HG03064 (cell line): ENCODE results near the gene PRKCD.

Experiments used
- ATAC-seq: cut with Tn5 transposase; IDR thresholded peaks from one replicate; pipeline ENCODE4 v1.9.1; 2021; ENCODE audit warnings: low read depth; ENCODE audit not compliant: unreplicated experiment

Gene PRKCD

GRCh38 chr3:53188136-53188685 lies 27.2 kb downstream of the PRKCD start:
- ATAC-seq, result no peak

GRCh38 chr3:53188720-53189119 lies 27.7 kb downstream of the PRKCD start:
- ATAC-seq, result no peak

- no peak for ATAC-seq
Measured at GRCh38 chr3:53189276-53189675, 28.3 kb downstream of the PRKCD start.

- no peak for ATAC-seq
Measured at GRCh38 chr3:53190659-53191058, 29.6 kb downstream of the PRKCD start.

- no peak for ATAC-seq
Measured at GRCh38 chr3:53191836-53192480, 30.9 kb downstream of the PRKCD start.

- peak; percentile 41 for ATAC-seq
Measured at GRCh38 chr3:53192608-53193007, 31.6 kb downstream of the PRKCD start.

- no peak for ATAC-seq
Measured at GRCh38 chr3:53193466-53194209, 32.6 kb downstream of the PRKCD start.

- no peak for ATAC-seq
Measured at GRCh38 chr3:53194210-53195065, 33.4 kb downstream of the PRKCD start.

GRCh38 chr3:53195066-53195450 lies 34.0 kb downstream of the PRKCD start:
- ATAC-seq, result no peak

GRCh38 chr3:53195602-53196574 lies 34.9 kb downstream of the PRKCD start:
- no peak for ATAC-seq

- ATAC-seq, result no peak
Measured at GRCh38 chr3:53196575-53197407, 35.8 kb downstream of the PRKCD start.

GRCh38 chr3:53198256-53198977 lies 37.4 kb downstream of the PRKCD start:
- ATAC-seq, result no peak

GRCh38 chr3:53198996-53199395 lies 38.0 kb downstream of the PRKCD start:
- ATAC-seq, result no peak

- ATAC-seq, result no peak
Measured at GRCh38 chr3:53199834-53200233, 38.8 kb downstream of the PRKCD start.

- ATAC-seq, result no peak
Measured at GRCh38 chr3:53200501-53201498, 39.8 kb downstream of the PRKCD start.

- no peak for ATAC-seq
Measured at GRCh38 chr3:53202331-53203015, 41.5 kb downstream of the PRKCD start.
